ENCODE measurements around the gene ZNF543. TPM values are rescaled to one million over a fixed set of nuclear protein-coding genes. Genes with fewer than 3 reads are reported as not detected.

ZNF543 gene
- total and polyA plus RNA-seq, 2 of the 4 experiments (the other 2 are of a cell fraction) = 1.8 to 9.0 TPM

GRCh38 chr19:57362997-57363687, 42.9 kb downstream of the ZNF543 start, which contains the start of the genes TRAPPC2B and ZNF547 (continued):
- TF ChIP-seq RCOR1 (IDR thresholded peaks at IDR 0.05; ENCODE audit: insufficient replicate concordance, low read length) = no peak
- TF ChIP-seq RAD21 (IDR thresholded peaks at IDR 0.05; ENCODE audit: low read length) = no peak
- peak; percentile 50; the same call in 1 of the 2 replicates for TF ChIP-seq BHLHE40 (IDR thresholded peaks at IDR 0.05; ENCODE audit: low read depth, low read length)

DNA sequence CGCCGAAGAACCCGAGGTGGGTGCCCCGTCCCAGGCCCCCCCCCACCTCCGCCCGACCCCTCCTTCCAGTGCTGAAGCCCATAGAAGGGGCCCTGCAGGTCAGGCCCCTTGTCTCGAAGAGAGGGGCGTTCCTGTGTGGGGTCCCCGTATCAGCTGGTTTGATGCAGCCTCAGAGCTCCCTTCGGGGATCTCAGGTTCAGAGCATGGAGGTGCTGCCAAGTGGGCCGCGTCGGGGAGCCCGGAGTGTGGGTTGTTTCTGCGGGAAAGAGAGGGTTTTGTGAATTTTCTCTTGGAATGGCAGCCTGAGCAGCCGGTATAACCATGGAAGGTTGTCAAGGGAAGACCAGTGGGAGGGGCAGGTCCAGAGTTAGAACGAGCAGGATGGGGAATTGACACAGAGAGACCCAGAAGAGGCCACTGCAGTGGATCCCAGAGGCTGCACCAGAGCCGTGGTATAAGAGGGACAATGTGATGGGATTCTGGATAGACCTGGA, 43.5 kb downstream of the ZNF543 start:
- no peak overlapping the region; the same call in 1 of the 2 replicates for H4K91ac ChIP-seq (ENCODE audit: insufficient read depth, low read depth, low read length)
- no peak overlapping the region; the same call in none of the 2 replicates for H4K5ac ChIP-seq (ENCODE audit: low read depth, low read length)
- H3K23ac ChIP-seq (ENCODE audit: low read depth, low read length) = no peak overlapping the region
- H3K4me2 ChIP-seq (ENCODE audit: low read depth, low read length) = peak overlapping the region; percentile 88
- peak overlapping the region; percentile 32 for H3K56ac ChIP-seq (ENCODE audit: extremely low read depth, insufficient read depth, low read length)
- peak overlapping the region; percentile 68 for H3K27ac ChIP-seq (ENCODE audit: insufficient read depth, low read length)
- H2BK120ac ChIP-seq (ENCODE audit: low read depth, low read length) = no peak overlapping the region
- peak overlapping the region; percentile 18; the same call in 1 of the 2 replicates for H2AK5ac ChIP-seq (ENCODE audit: low read depth, low read length)
- intact Hi-C loops (cut with micrococcal nuclease) (loop anchor here (1.0 kb wide), 1 partner anchor 43 kb away; the partner anchor contains the start of gene ZNF543), dilution Hi-C loops (cut with HindIII; ENCODE audit: low sequenced_read_pairs, unreplicated experiment) (no loop called here), in situ Hi-C loops (cut with MboI; ENCODE audit: low sequenced_read_pairs) (no loop called here)
- DNase-seq (peak; percentile 12), ATAC-seq (ENCODE audit: low read depth) (peak; percentile 16)
- no peak overlapping the region for H2BK20ac ChIP-seq (ENCODE audit: low read depth, low read length)
- no peak overlapping the region for H2BK15ac ChIP-seq (ENCODE audit: low read depth, low read length)
- H3K27me3 ChIP-seq (ENCODE audit: control insufficient read depth, insufficient read depth, low read length) = no peaks in the 10 kb centered on the region
- H3K4me1 ChIP-seq (ENCODE audit: control insufficient read depth, insufficient read depth, low read length) = no peaks in the 10 kb centered on the region
- H3K9ac ChIP-seq (ENCODE audit: low read depth, low read length) = peak overlapping the region; percentile 68
- peak overlapping the region; percentile 91 for H2AFZ ChIP-seq (replicated peaks; ENCODE audit: low read length, poor library complexity)
- no peaks in the 10 kb centered on the region; the same call in 1 of the 2 replicates for H3K9me1 ChIP-seq (ENCODE audit: insufficient read depth, low read length)
- peaks cover 9 to 23% of the 10 kb centered on the region in 2 experiments; a peak in 2 of 4 replicates for H3K79me1 ChIP-seq (ENCODE audit: low read depth in 1 of 2, low read length in 2 of 2)
- H2BK5ac ChIP-seq (ENCODE audit: low read depth, low read length, poor library complexity, severe bottlenecking) = peak overlapping the region; percentile 47
- H2AK9ac ChIP-seq (replicated peaks; ENCODE audit: low read depth, low read length, poor library complexity) = peak overlapping the region; percentile 91
- H4K8ac ChIP-seq (ENCODE audit: low read depth in 2 of 2, low read length in 2 of 2) = peak overlapping the region; percentile 1 to 78; a peak in 2 of 4 replicates
- 7% methylated on average over 4 of the region's 18 CpGs; no CpG with 5 or more reads in 1 of the 2 experiments for WGBS, 2 experiments (ENCODE audit: extremely low coverage in 2 of 2, insufficient read length in 1 of 2)
- H3K36me3 ChIP-seq (ENCODE audit: control insufficient read depth, insufficient read depth, low read length) = peaks cover 6% of the 10 kb centered on the region
- ChIA-PET CTCF (interaction anchor here (0.5 to 0.8 kb wide), 2 partner anchors 29 to 34 kb away, joined by 3 to 6 read pairs; no protein-coding TSS in a partner anchor), POLR2A (ENCODE audit: unreplicated experiment) (no interaction called here)
- H3K14ac ChIP-seq (replicated peaks; ENCODE audit: low read depth, low read length) = peak overlapping the region; percentile 55; the same call in 1 of the 2 replicates
- BruUV-seq (replicated peaks) = no TSS peak
- H4K20me1 ChIP-seq (ENCODE audit: insufficient read depth, low read length) = no peaks in the 10 kb centered on the region
- H3K9me3 ChIP-seq (ENCODE audit: control insufficient read depth, insufficient read depth, low read length) = no peaks in the 10 kb centered on the region
- H3K4ac ChIP-seq (ENCODE audit: low read depth, low read length) = peak overlapping the region; percentile 19
- peak overlapping the region; percentile 61 for H3K4me3 ChIP-seq (ENCODE audit: insufficient read depth, low read depth, low read length)
- TF ChIP-seq CHD1 (IDR thresholded peaks at IDR 0.05; ENCODE audit: low read depth, low read length) (no peak), MAZ (IDR thresholded peaks at IDR 0.05; ENCODE audit: borderline replicate concordance, low read depth, low read length) (no peak), USF2 (IDR thresholded peaks at IDR 0.05; ENCODE audit: low read depth, low read length) (no peak), SMC3 (IDR thresholded peaks at IDR 0.05; ENCODE audit: low read depth, low read length) (no peak), CTCF (conservative IDR thresholded peaks at IDR 0.05; ENCODE audit: low read depth, low read length) (no peak), POLR2A (IDR thresholded peaks at IDR 0.05; ENCODE audit: low read depth, low read length) (no peak), FOS (IDR thresholded peaks at IDR 0.05; ENCODE audit: low read depth, low read length) (no peak)
- no peak overlapping the region for H3K18ac ChIP-seq (ENCODE audit: low read depth, low read length)
